ENCODE measurements around the gene TBXT.

Gene TBXT

GRCh38 chr6:166174031-166174430, 6.4 kb upstream of the TBXT start:
- H3K4me3 Mint-ChIP-seq: no peak overlapping the region
- no peaks in the 10 kb centered on the region for H3K36me3 Mint-ChIP-seq (ENCODE audit: low read depth)

GRCh38 chr6:166173281-166173951, 5.8 kb upstream of the TBXT start:
- Mint-ChIP-seq H3K4me1 (peaks cover 18% of the 10 kb centered on the region), H3K27me3 (ENCODE audit: low read depth, poor library complexity) (peaks cover 22% of the 10 kb centered on the region), H3K27ac (no peak overlapping the region), H3K4me3 (no peak overlapping the region), H3K9me3 (no peaks in the 10 kb centered on the region), H3K36me3 (ENCODE audit: low read depth) (no peaks in the 10 kb centered on the region)
- peak; percentile 46 for DNase-seq
- TF ChIP-seq CTCF (IDR thresholded peaks at IDR 0.05): no peak

More at GRCh38 chr6:166174031-166174430, 6.4 kb upstream of the TBXT start:
- no peak overlapping the region for H3K27ac Mint-ChIP-seq
- peaks cover 14% of the 10 kb centered on the region for H3K4me1 Mint-ChIP-seq
- DNase-seq: no peak
- no peak for TF ChIP-seq CTCF (IDR thresholded peaks at IDR 0.05)
- H3K27me3 Mint-ChIP-seq (ENCODE audit: low read depth, poor library complexity): peaks cover 16% of the 10 kb centered on the region
- H3K9me3 Mint-ChIP-seq: no peaks in the 10 kb centered on the region

- Mint-ChIP-seq H3K4me1 (peaks cover 21% of the 10 kb centered on the region), H3K27ac (no peak overlapping the region), H3K27me3 (ENCODE audit: low read depth, poor library complexity) (peaks cover 29% of the 10 kb centered on the region), H3K9me3 (no peaks in the 10 kb centered on the region), H3K36me3 (ENCODE audit: low read depth) (no peaks in the 10 kb centered on the region), H3K4me3 (no peak overlapping the region)
- no peak for DNase-seq
- TF ChIP-seq CTCF (IDR thresholded peaks at IDR 0.05): no peak
These were observed 4.9 kb upstream of the TBXT start for GRCh38 chr6:166172546-166172945.

GRCh38 chr6:166169549-166170421, 2.1 kb upstream of the TBXT start:
- peak; percentile 23 for DNase-seq
- Mint-ChIP-seq H3K27ac (no peak overlapping the region), H3K27me3 (ENCODE audit: low read depth, poor library complexity) (peaks cover 56% of the 10 kb centered on the region), H3K4me1 (peaks cover 33% of the 10 kb centered on the region), H3K4me3 (peak overlapping the region; percentile 74), H3K9me3 (no peaks in the 10 kb centered on the region), H3K36me3 (ENCODE audit: low read depth) (no peaks in the 10 kb centered on the region)
- TF ChIP-seq CTCF (IDR thresholded peaks at IDR 0.05): no peak

- Mint-ChIP-seq H3K27ac (no peak overlapping the region), H3K27me3 (ENCODE audit: low read depth, poor library complexity) (peaks cover 65% of the 10 kb centered on the region), H3K36me3 (ENCODE audit: low read depth) (no peaks in the 10 kb centered on the region), H3K4me1 (peaks cover 33% of the 10 kb centered on the region), H3K4me3 (peak overlapping the region; percentile 89), H3K9me3 (no peaks in the 10 kb centered on the region)
- TF ChIP-seq CTCF (IDR thresholded peaks at IDR 0.05): no peak
- peak; percentile 38 for DNase-seq
These were observed 1.2 kb upstream of the TBXT start for GRCh38 chr6:166168616-166169548.

Data from nephron progenitor cell (in vitro differentiated cells).